ENCODE results near the gene PIN4. TPM values are rescaled to one million over a fixed set of nuclear protein-coding genes. Genes with fewer than 3 reads are reported as not detected.
"Not testable (repeated sequence)": the region's sequence is repeated elsewhere in the genome, so short reads cannot be mapped to it uniquely, and the experiment has no call there.

PIN4 gene
- total RNA-seq = 1.3 TPM

DNA sequence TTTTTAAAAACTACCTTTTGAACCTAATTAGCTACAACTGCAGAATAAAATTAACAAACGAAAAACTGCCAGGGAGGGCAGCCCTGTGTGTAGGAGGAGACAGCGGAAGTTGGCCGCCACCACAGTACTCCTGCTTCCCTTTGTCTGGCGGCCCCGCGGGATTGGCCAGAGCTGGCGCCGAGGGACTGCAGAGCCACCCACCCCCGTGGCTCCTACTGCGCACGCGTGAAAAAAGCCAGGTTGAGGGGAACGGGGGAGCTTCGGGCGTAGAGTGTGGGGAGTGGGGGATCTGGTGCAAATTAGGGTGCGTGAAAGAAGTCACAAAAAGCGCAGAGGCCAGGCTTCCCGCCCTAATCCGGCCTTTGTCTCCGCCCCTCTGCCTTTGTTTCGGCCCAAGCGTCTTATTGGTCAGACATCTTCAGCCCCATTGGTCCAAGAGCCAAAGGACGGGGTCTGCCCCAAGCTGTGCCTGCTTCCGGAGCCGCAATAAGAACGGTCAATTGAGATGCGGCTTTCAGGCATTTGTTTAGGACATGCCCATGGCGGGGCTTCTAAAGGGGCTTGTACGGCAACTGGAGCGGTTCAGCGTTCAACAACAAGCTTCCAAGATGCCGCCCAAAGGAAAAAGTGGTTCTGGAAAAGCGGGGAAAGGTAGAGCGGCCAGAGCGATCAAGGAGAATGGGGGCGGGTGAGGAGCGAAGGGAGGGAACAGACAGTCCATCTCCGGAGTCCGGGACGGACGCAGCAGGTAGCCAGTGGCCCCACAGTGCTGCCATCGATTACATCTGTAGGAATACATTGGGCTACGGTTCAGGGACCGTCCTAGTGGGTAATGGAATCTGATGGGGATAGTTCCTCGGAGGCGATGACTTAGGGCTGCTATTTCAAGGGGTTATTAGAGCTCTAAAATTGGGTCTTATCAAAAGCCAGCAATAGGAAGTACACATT, at the start of gene PIN4:
Gene PIN4 (plus strand): TSS at position 580 of the 948 bp plus-strand sequence. CDS start 29 bp downstream, at position 609.
- peak; percentile 46 to 97 (median 92) for DNase-seq (ENCODE audit: low read depth in 2 of 3, low spot score in 2 of 3)

GRCh38 chrX:72132456-72132855, 49.1 kb upstream of the PIN4 start:
- no peak for DNase-seq (ENCODE audit: low read depth in 2 of 3, low spot score in 2 of 3)

DNA sequence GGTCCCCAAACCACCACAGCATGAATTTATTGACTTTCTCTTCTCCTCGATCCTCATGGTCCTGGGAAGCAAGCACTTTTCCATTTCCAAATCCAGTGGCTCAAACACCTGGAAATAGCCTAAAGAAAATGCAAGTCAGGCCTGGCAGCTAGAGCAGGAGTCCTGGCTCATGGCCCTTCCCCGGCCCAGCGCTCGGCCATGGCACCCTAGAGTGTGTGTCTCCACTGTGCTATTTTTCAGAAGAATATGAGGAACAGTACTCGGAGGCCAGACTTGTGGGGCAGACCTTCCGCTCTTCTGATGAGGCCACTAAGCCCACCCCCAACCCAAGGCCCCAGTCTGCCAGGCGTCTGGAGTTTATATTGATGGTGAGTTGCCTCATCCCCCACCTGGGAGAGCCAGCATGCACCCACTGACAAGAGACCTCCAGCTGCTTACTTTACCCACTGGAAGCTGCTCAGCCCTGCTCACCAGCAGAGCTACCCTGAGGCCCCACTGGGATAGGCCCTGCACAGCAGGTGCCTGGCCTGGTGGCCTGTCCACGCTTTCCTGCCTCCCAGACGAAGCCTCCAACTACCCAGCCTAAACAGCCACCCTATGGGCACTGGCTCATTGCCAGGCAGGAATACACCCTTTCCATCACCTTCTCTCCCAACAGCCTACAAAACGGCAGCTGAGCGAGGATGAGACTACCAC, 47.6 kb upstream of the PIN4 start:
- DNase-seq (ENCODE audit: low read depth in 2 of 3, low spot score in 2 of 3) = no peak

- DNase-seq (ENCODE audit: low read depth in 2 of 3, low spot score in 2 of 3) = no peak
Observed at GRCh38 chrX:72137846-72138495, 43.6 kb upstream of the PIN4 start.

DNA sequence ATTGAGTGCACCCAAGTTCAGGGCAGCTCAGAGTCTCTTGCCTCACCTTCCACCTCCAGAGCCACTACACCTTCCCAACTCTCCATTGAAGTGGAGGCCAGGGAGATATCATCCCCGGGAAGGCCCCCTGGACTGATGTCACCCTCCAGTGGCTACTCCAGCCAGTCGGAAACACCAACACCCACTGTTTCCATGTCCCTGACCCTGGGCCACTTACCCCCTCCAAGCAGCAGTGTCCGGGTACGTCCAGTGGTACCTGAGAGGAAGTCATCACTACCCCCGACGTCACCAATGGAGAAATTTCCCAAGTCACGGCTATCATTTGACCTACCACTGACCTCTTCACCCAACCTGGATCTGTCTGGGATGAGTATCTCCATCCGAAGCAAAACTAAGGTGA, 42.0 kb upstream of the PIN4 start:
- no peak for DNase-seq (ENCODE audit: low read depth in 2 of 3, low spot score in 2 of 3)

GRCh38 chrX:72141372-72142004, 40.1 kb upstream of the PIN4 start:
- no peak for DNase-seq (ENCODE audit: low read depth in 2 of 3, low spot score in 2 of 3)

DNA sequence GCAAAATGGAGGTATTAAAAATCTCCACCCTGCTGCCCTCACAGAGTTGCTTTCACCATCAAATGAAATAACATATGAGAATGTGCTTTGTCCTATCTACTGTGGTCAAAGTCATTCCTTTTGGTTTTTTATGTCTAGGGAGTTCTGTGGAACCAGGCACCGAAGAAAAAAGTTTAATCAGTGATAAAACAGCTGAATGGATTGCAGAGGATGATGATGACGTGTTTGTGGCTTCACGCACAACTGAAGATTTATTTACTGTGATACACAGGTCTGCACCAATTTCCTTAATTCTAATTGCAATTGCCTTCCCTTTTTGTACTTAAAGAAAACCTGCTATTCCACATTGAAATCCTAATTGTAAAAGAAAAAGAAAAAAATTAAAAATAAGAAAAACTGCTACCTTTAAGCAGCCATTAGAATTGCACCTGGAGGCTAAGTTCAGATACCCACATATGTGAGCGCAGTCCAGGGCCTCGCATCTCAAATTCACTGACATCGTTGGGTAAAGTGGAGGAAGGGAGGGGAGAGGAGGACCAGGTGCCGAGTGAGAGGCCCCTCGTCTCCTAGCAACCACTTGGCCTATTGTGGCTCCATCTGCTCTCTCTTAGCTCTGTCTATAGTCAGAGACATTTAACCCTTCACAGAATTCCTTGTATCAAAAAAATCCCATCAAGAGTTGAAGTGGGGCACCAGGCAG, 39.3 kb upstream of the PIN4 start:
- peak in 1 of 3 donors; percentile 37 for DNase-seq (ENCODE audit: low read depth in 2 of 3, low spot score in 2 of 3)

DNA sequence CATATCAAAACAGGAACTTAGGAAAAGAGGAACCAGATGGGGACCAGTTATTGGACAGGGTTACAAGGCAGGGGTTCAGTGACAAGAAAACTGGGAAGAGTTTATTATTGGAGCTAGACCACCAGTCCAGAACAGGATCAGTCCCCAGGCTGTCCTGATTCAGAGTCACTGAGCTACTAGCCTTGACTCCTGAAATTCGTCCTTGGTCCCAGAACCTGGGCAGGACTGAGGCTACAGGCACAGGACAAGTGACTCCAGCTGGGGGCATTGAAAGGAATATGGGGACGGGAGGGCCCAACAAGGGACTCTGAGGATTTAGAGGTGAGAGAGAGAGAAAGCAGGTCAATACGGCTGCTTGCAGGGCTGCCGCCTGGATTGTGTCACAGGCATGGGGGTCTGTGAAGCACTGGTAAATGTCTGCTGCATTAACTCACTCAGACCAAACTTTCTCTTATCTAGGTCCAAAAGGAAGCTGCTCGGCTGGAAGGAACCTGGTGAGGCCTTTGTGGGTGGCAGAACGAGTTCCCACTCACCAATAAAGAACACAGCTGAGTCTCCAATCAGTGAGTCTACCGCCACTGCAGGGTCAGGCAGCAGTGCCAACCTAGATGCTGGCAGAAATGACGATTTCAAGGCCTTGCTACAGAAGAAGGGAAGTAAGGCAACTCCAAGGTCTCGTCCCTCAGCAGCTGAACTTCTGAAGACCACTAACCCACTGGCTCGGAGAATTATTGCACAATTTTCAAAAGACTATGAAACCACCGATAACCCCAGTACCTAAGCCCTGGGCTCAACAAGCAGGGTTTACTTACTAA, 38.6 kb upstream of the PIN4 start:
- no peak for DNase-seq (ENCODE audit: low read depth in 2 of 3, low spot score in 2 of 3)

DNA sequence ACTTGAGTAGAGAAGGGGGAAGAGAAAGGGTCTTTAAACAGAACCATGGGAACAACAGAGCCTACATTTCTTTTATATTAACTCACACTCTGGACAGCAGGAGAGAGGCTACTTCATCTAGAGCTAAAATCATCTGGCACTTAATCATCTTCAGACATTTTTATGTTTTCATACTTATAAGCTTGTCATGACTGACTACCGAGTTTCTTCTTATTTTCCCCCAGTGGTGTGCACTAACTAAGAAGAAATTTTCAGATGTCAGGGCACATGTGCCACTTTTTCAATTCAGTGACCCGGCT, 38.0 kb upstream of the PIN4 start:
- no peak for DNase-seq (ENCODE audit: low read depth in 2 of 3, low spot score in 2 of 3)

DNA sequence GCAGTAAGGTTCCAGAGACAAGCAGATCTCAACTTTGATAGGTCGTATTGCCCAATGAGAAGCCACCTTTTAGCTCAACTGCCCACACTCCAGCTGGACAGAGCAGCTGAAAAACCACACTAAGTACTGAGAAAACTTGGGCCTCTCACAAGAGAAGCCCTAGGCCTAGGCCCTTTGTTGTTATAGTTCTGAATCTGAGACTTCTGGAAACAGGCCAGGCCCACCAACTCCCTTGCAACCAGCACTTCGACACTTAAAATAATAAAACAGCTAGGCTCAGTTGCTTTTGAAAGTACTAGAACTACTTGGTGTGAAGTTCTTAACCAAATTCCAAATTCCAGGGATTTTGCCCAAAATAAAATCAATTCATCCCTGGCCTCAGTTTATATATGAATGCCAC, 36.4 kb upstream of the PIN4 start:
- DNase-seq (ENCODE audit: low read depth in 2 of 3, low spot score in 2 of 3) = no peak

DNA sequence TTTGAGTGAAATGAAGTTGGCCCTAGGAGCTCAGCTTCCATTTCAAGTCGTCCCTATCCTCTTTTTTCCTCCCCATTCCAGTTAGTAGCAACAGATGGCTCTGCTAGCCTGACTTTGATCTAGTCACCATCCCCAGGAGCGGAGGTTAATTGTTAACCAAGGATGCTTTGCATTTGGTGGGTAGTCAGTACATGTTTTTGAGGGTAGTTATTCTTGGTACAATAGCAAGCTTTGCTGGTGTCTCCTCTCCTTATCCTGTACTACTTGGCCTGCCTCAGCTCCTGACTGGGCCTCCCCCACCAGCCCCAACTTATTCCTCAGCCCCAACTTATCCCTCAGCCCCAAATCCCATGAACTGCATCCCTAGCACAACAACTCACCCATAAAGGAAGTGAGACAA, 35.0 kb upstream of the PIN4 start:
- DNase-seq (ENCODE audit: low read depth in 2 of 3, low spot score in 2 of 3) = no peak

GRCh38 chrX:72158773-72159172, 22.8 kb upstream of the PIN4 start:
- DNase-seq (ENCODE audit: low read depth in 2 of 3, low spot score in 2 of 3) = no peak

DNA sequence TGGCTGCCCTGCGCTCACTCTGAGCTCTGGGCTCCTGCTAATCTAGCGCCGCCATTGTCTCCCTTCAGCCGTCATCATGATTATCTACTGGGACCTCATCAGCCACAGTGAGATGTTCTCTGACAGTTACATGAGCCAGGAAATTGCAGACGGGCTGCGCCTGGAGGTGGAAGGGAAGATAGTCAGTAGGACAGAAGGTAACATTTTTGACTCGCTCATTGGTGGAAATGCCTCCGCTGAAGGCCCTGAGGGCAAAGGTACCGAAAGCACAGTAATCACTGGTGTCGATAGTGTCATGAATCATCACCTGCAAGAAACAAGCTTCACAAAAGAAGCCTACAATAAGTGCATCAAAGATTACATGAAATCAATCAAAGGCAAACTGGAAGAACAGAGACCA, 21.8 kb upstream of the PIN4 start:
- no peak for DNase-seq (ENCODE audit: low read depth in 2 of 3, low spot score in 2 of 3)

- DNase-seq (ENCODE audit: low read depth in 2 of 3, low spot score in 2 of 3) = no peak
Observed at GRCh38 chrX:72165551-72165950, 16.0 kb upstream of the PIN4 start.

- peak in 1 of 3 donors; percentile 63 for DNase-seq (ENCODE audit: low read depth in 2 of 3, low spot score in 2 of 3)
Observed at GRCh38 chrX:72169008-72169728, 12.4 kb upstream of the PIN4 start.

DNA sequence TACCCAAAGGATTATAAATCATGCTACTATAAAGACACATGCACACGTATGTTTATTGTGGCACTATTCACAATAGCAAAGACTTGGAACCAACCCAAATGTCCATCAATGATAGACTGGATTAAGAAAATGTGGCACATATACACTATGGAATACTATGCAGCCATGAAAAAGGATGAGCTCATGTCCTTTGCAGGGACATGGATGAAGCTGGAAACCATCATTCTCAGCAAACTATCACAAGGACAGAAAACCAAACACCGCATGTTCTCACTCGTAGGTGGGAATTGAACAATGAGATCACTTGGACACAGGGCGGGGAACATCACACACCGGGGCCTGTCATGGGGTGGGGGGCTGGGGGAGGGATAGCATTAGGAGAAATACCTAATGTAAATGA, 5.3 kb upstream of the PIN4 start:
- DNase-seq (ENCODE audit: low read depth in 2 of 3, low spot score in 2 of 3) = not testable (repeated sequence)

- DNase-seq (ENCODE audit: low read depth in 2 of 3, low spot score in 2 of 3) = no peak
Observed at GRCh38 chrX:72176981-72177380, 4.6 kb upstream of the PIN4 start.

GRCh38 chrX:72180539-72180938, 1.0 kb upstream of the PIN4 start:
- DNase-seq (ENCODE audit: low read depth in 2 of 3, low spot score in 2 of 3) = no peak

GRCh38 chrX:72182924-72183323, 1.4 kb downstream of the PIN4 start:
- DNase-seq (ENCODE audit: low read depth in 2 of 3, low spot score in 2 of 3) = no peak
